NCI-H446 treated with DMSO at 0.1 percent for 48 hours (cell line): ENCODE data around the gene ARID5A.
A peak's percentile ranks its signal among the peaks of the same experiment; 100 is the strongest.
"Not testable (repeated sequence)": the region's sequence is repeated elsewhere in the genome, so short reads cannot be mapped to it uniquely, and the experiment has no call there.

ENCODE experiments used
- DNase-seq: peaks from one replicate; lab custom pipeline; 2025; lab: John Stamatoyannopoulos, UW

The ARID5A gene

GRCh38 chr2:96541398-96542152 lies 5.0 kb downstream of the ARID5A start:
- DNase-seq = no peak

- no peak for DNase-seq
These were observed 5.9 kb downstream of the ARID5A start for GRCh38 chr2:96542357-96542977.

DNA sequence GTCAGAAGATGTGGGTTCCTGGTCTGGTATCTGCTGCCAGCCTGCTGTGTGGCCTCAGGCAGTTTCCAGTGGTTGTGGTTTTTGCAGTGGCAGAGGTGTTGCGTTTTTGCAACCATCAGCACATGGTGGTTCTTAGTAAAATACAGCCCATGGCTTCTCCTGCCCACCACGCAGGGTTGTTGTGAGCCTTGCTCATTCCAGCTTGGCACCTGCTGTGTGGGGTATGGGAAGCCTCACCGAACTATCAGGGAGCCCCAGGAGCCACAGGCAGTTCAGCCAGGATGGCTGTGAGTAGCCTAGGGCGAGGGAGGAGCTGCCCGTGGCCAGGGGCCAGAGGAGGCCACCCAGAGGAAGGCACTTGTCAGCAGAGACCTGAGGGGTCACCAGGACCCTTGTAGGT lies 9.8 kb downstream of the ARID5A start:
- DNase-seq = no peak

GRCh38 chr2:96546797-96547196 lies 10.2 kb downstream of the ARID5A start:
- DNase-seq = no peak

DNA sequence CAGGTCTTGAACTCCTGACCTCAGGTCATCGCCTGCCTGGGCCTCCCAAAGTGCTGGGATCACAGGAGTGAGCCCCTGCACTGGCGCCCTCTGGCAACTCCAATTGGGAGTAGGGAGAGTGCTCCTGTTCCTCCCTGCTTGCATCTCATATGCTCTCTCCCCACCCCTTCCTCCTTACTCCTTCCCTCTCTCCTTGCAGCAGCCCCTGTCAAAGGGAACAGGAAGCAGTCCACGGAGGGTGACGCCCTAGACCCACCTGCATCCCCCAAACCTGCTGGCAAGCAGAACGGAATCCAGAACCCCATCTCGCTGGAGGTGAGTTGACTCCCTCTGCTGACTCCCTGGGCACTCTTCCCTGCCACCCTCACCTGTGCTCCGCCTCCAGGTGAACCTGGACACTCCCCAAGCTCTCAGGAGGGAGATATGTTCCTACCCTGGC lies 10.7 kb downstream of the ARID5A start:
- no peak for DNase-seq

DNA sequence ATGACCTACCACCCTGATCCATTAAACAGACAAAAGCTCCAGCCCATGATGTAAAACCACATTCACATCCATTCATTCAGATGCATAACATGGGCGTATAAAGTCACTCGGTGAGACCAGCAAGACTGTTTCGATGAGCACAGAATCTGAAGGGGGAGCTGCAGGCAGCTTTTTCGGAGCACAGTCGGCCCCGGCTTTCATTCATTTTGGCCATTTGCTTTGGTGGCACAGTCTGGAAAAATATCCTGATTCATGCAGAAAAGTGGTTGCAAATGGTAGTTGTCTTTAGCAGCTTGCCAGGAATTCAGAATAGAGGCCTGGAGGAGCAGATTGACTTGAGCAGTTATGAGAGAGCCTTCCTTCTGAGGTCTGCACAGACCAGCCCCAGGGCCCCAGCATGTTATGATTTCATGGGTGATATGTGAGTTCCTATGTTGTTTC lies 11.2 kb downstream of the ARID5A start:
- DNase-seq = no peak

DNA sequence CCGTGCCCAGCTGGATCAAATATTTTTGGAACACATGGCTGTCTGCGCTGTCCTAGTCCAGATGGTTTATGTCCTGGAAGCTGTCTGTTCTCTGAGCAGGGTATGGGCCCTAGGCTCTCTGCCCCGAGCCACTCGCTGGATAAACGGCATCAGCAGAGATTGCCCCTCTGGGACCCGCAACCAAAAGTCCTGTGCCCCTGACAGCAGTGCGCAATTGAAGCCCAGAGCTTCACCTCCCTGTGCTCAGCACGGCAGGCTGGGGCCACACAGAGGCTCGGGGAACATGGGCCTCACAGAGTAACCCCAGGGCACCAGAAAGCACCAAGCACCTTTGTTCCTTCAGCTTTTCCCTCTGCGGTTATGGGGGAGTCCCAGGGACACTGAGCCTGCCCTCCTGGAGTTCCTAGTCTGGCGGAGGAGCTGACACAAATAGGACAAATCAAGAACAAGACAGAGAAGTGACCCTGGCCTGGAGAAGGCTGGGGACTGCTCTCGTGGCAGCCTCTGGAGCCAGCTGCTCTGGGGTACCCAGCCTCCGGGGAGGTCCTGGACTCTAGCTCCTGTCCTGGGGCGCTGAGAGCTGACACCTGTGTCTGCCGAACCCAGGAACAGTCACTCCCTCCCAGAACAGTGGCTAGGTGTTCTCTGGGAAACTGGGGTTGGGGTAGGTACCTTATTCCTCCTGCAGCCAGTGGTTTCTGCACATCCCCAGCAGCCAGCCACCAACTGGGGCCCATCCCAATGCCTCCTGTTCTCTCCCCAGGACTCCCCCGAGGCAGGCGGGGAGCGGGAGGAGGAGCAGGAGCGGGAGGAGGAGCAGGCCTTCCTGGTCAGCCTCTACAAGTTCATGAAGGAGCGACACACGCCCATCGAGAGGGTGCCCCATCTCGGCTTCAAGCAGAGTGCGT lies 12.3 kb downstream of the ARID5A start:
- DNase-seq = no peak

- no peak for DNase-seq
These were observed 12.9 kb downstream of the ARID5A start for GRCh38 chr2:96549466-96549785.

DNA sequence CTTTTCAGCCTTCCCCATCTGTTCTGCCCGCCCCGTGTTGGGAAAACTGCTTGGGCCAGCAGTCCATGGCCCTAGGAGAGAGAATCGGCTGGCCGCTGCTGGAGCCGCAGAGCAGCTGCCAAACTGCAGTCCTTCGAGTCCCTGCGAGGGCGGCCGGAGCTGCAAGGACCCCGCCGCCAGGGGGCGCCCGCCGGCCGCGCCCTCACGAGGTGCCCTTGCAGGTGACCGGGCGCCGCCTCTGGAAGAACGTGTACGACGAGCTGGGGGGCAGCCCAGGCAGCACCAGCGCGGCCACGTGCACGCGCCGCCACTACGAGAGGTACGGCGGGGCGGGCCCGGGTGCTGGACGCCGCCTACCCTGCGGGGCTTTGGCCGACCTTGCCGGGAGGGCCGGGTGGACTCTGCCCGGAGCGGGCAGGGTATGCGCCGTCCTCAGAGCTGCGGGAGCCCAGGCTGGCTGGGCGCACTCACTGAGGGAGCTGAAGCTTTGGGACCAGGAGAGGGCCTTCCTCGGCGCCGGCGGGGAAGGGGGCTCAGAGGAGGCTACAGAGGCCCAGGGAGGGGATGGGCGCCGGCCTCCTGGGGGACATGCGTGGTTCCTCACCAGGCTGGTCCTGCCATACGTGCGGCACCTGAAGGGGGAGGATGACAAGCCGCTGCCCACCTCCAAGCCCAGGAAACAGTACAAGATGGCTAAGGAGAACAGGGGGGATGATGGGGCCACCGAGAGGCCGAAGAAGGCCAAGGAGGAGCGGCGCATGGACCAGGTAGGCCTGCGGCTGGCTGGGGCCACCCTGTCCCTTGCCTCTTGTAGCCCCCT lies 13.6 kb downstream of the ARID5A start:
- DNase-seq = no peak

DNA sequence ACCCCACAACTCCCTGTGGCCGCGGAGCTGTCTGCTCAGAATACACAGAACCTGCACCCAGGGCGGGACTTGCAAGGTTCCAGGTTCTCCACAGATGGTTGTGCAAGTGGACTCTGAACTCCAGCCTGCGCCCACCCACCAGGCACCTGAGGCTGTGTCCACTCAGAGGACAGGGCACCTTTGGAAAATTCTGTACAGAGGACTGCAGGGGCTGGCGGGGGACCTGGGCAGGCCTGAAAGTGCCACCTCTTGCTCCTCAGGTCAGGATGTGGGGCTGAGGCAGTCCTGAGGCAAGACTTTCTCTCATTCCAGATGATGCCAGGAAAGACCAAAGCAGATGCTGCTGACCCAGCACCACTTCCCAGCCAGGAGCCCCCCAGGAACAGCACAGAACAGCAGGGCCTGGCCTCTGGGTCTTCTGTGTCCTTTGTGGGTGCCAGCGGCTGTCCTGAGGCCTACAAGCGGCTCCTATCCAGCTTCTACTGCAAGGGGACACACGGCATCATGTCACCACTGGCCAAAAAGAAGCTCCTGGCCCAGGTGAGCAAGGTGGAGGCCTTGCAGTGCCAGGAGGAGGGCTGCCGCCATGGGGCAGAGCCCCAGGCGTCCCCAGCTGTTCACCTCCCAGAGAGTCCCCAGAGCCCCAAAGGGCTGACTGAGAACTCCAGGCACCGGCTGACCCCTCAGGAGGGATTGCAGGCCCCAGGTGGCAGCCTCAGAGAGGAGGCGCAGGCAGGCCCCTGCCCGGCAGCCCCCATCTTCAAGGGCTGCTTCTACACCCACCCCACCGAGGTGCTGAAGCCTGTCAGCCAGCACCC lies 14.4 kb downstream of the ARID5A start:
- DNase-seq = no peak

- no peak for DNase-seq
These were observed 15.2 kb downstream of the ARID5A start for GRCh38 chr2:96551605-96552314.

GRCh38 chr2:96552315-96553175 lies 16.0 kb downstream of the ARID5A start:
- DNase-seq = no peak

GRCh38 chr2:96553176-96553956 lies 16.8 kb downstream of the ARID5A start:
- DNase-seq = no peak

GRCh38 chr2:96553957-96554292 lies 17.4 kb downstream of the ARID5A start:
- DNase-seq = not testable (repeated sequence)

GRCh38 chr2:96554293-96555145 lies 18.0 kb downstream of the ARID5A start:
- peak; percentile 4 for DNase-seq

GRCh38 chr2:96555146-96555610 lies 18.6 kb downstream of the ARID5A start:
- no peak for DNase-seq
